D721Med (cell line): ENCODE measurements around the gene ZPLD1.

Experiments used
- DNase-seq: peaks from one replicate; pipeline ENCODE4 v3.0.0; 2011; ENCODE audit warnings: low spot score; ENCODE audit not compliant: insufficient read length
- FAIRE-seq: peaks from 2 replicates; lab custom pipeline; 2011; peaks lifted over from hg19 to GRCh38; lab: Jason Lieb, UNC
- TF ChIP-seq, protein P1 (sequence below): IDR thresholded peaks from 2 replicates; pipeline ENCODE4 v1.5.1; 2012; ENCODE audit warnings: mild to moderate bottlenecking, control low read depth; ENCODE audit not compliant: insufficient read depth; ENCODE audit errors: missing control alignments

ZPLD1 gene

DNA sequence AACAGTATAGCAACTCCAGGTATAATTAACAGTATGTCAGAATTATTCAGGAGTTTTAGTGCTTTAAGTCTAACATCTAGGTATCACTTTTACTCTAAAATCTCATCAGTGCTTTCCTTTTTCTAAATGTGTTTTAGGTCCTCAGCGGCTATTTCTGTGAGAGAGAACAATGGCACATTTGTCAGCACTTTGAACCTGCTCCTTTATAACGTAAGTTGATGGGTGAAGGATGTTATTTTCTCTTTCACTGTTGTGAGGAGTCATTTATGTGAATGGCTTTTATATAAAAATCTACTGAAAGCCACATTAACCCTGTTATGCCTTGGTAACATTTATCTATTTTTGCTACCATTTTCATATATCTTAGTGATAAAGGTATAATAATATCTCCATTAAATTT is 22.8 kb downstream of the ZPLD1 start:
- DNase-seq = no peak
- TF ChIP-seq, protein P1, sequence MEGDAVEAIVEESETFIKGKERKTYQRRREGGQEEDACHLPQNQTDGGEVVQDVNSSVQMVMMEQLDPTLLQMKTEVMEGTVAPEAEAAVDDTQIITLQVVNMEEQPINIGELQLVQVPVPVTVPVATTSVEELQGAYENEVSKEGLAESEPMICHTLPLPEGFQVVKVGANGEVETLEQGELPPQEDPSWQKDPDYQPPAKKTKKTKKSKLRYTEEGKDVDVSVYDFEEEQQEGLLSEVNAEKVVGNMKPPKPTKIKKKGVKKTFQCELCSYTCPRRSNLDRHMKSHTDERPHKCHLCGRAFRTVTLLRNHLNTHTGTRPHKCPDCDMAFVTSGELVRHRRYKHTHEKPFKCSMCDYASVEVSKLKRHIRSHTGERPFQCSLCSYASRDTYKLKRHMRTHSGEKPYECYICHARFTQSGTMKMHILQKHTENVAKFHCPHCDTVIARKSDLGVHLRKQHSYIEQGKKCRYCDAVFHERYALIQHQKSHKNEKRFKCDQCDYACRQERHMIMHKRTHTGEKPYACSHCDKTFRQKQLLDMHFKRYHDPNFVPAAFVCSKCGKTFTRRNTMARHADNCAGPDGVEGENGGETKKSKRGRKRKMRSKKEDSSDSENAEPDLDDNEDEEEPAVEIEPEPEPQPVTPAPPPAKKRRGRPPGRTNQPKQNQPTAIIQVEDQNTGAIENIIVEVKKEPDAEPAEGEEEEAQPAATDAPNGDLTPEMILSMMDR = no peak
- FAIRE-seq = no peak

DNA sequence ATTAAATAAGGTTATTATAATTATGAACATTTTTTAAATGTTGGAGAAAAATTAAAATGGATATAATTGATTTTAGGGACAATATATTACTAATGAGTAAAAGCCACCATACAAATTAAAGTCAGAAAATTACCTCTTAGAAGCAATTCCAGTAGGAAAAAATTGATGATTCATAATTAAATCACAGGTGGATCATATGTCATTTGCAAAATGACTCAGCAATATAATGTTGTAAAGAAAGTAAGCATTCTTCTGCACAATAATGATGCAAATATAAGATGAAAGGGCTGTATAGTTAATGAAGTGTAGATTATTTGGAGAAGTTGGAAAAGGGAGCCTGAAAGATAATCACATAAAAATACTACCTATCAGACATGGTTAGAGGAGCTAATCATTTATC is 25.8 kb downstream of the ZPLD1 start:
- no peak for DNase-seq
- TF ChIP-seq, protein P1 = no peak
- FAIRE-seq = no peak

GRCh38 chr3:102464261-102464660 is 29.4 kb downstream of the ZPLD1 start:
- FAIRE-seq (no peak), DNase-seq (no peak)
- TF ChIP-seq, protein P1 = no peak

GRCh38 chr3:102466001-102466400 is 31.2 kb downstream of the ZPLD1 start:
- no peak for FAIRE-seq
- DNase-seq = no peak
- TF ChIP-seq, protein P1 = peak; percentile 31

GRCh38 chr3:102470066-102470465 is 35.3 kb downstream of the ZPLD1 start:
- FAIRE-seq = no peak

GRCh38 chr3:102471001-102471400 is 36.2 kb downstream of the ZPLD1 start:
- TF ChIP-seq, protein P1 = no peak
- DNase-seq (no peak), FAIRE-seq (no peak)

More at GRCh38 chr3:102470066-102470465, 35.3 kb downstream of the ZPLD1 start:
- TF ChIP-seq, protein P1 = no peak
- no peak for DNase-seq

- TF ChIP-seq, protein P1 = no peak
- FAIRE-seq (no peak), DNase-seq (no peak)
Observed at GRCh38 chr3:102471491-102471890, 36.7 kb downstream of the ZPLD1 start.
